HepG2 (cell line): ENCODE measurements around the gene CAMTA2. TPM values are rescaled to one million over a fixed set of nuclear protein-coding genes. Genes with fewer than 3 reads are reported as not detected.

ENCODE experiments used
- ATAC-seq: fragments of 200-7000 bp; cut with Tn5 transposase; 3 replicates; pipeline ENCODE4 v1.9.1; 2020; ENCODE audit warnings: mild to moderate bottlenecking, moderate library complexity
- BruUV-seq: library from RNA; stranded (reverse); fragments of 400-500 nt; replicated peaks from 2 replicates; lab custom pipeline; 2021; lab: Mats Ljungman, UMichigan
- CTCF ChIA-PET: fragments of 300-600 bp; formaldehyde crosslinking; extraction: SDS; loops from one replicate; lab custom pipeline; 2021; ENCODE audit warnings: low total read pairs, inconsistent platforms, low intra/inter-chr PET ratio; lab: Yijun Ruan, JAX
- POLR2A ChIA-PET: fragments of 350-600 bp; sonication (Branson Sonifier 250); formaldehyde crosslinking; loops from one replicate; lab custom pipeline; 2020; ENCODE audit warnings: antibody characterized with exemption, inconsistent platforms; lab: Yijun Ruan, JAX
- DNase-seq: peaks from one replicate; pipeline ENCODE4 v3.0.0-alpha.2; 2015; ENCODE audit warnings: low spot score
- FAIRE-seq: peaks from 3 replicates; lab custom pipeline; 2011; peaks lifted over from hg19 to GRCh38; lab: Jason Lieb, UNC
- H2AFZ ChIP-seq: one replicate; pipeline ENCODE4 v1.6.1; 2011; ENCODE audit warnings: low read length, inconsistent platforms
- H3K27ac ChIP-seq: fragments of 300-600 bp; 3 replicates; pipeline ENCODE4 v1.8.0; 2011; ENCODE audit warnings: mixed run types, mild to moderate bottlenecking, mixed read lengths, low read length, inconsistent platforms; ENCODE audit not compliant: insufficient read depth; ENCODE audit errors: extremely low read length
- H3K27me3 ChIP-seq, 2 experiments: fragments of 200-600 bp in 1 of 2; 2 replicates in 1 of 2; 3 replicates in 1 of 2; pipeline versions ENCODE4 v1.6.0 to v1.8.0; 2011; ENCODE audit warnings: low read length in 2 of 2, mild to moderate bottlenecking in 2 of 2, moderate library complexity in 2 of 2, inconsistent platforms in 1 of 2; ENCODE audit not compliant: insufficient read depth in 2 of 2, control insufficient read depth in 1 of 2
- H3K36me3 ChIP-seq, 2 experiments: fragments of 200-600 bp in 1 of 2; replicated peaks in 1 of 2; 2 replicates in 1 of 2; 3 replicates in 1 of 2; pipeline versions ENCODE4 v1.5.1 to v1.8.0; 2011; ENCODE audit warnings: low read length in 2 of 2, inconsistent platforms in 1 of 2; ENCODE audit not compliant: insufficient read depth in 2 of 2, control insufficient read depth in 1 of 2
- H3K4me1 ChIP-seq: 2 replicates; pipeline ENCODE4 v1.5.1; 2012; ENCODE audit warnings: low read length, inconsistent platforms; ENCODE audit not compliant: insufficient read depth
- H3K4me2 ChIP-seq: 2 replicates; pipeline ENCODE4 v1.6.0; 2011; ENCODE audit warnings: low read depth, low read length, inconsistent platforms
- H3K4me3 ChIP-seq, 3 experiments: fragments of 200-600 bp in 1 of 3; sonication (generic), shearing (Covaris generic) in 1 of 3; replicated peaks in 1 of 3; 2 replicates each; pipeline ENCODE4 v1.5.1; 2011 to 2016; ENCODE audit warnings: low read length in 3 of 3, inconsistent platforms in 2 of 3, low read depth in 2 of 3, mild to moderate bottlenecking in 2 of 3, control low read depth in 1 of 3, mixed read lengths in 1 of 3; ENCODE audit not compliant: insufficient read depth in 1 of 3
- H3K79me2 ChIP-seq: one replicate; pipeline ENCODE4 v1.6.1; 2011; ENCODE audit warnings: low read length, inconsistent platforms; ENCODE audit not compliant: insufficient read depth
- H3K9ac ChIP-seq: 2 replicates; pipeline ENCODE4 v1.6.0; 2011; ENCODE audit warnings: mild to moderate bottlenecking, low read depth, low read length, inconsistent platforms; ENCODE audit not compliant: insufficient read depth
- H3K9me3 ChIP-seq: 2 replicates; pipeline ENCODE4 v1.5.1; 2012; ENCODE audit warnings: mild to moderate bottlenecking, low read length
- H4K20me1 ChIP-seq: 2 replicates; pipeline ENCODE4 v1.6.0; 2011; ENCODE audit warnings: inconsistent platforms, mild to moderate bottlenecking, low read length, moderate library complexity; ENCODE audit not compliant: insufficient read depth
- CENPBD1 ChIP-seq: sonication (generic); formaldehyde crosslinking; IDR thresholded peaks from 2 replicates; pipeline ENCODE4 v1.8.0; 2022; ENCODE audit warnings: missing genetic modification reagents, low read depth, mild to moderate bottlenecking, borderline replicate concordance
- HNF1B ChIP-seq: sonication (generic); formaldehyde crosslinking; IDR thresholded peaks from 2 replicates; pipeline ENCODE4 v1.5.1; 2020; ENCODE audit warnings: mild to moderate bottlenecking, moderate library complexity, missing genetic modification reagents
- KLF16 ChIP-seq, 2 experiments: sonication (generic) in 1 of 2; formaldehyde crosslinking in 1 of 2; IDR thresholded peaks; 2 replicates each; pipeline versions ENCODE4 v1.6.1 to v1.8.0; 2016 to 2023; ENCODE audit warnings: missing genetic modification reagents in 2 of 2, missing compliant biosample characterization in 1 of 2
- NR3C1 ChIP-seq: sonication (generic); formaldehyde crosslinking; IDR thresholded peaks from 2 replicates; pipeline ENCODE4 v1.4.0; 2020; ENCODE audit warnings: missing genetic modification reagents
- PBX3 ChIP-seq: sonication (generic); formaldehyde crosslinking; IDR thresholded peaks from 2 replicates; pipeline ENCODE4 v1.8.1; 2023; ENCODE audit warnings: missing genetic modification reagents, inconsistent platforms, borderline replicate concordance
- PRMT3 ChIP-seq: sonication (generic); formaldehyde crosslinking; IDR thresholded peaks from 2 replicates; pipeline ENCODE4 v1.8.1; 2022; ENCODE audit warnings: low read depth, mild to moderate bottlenecking, moderate library complexity, missing genetic modification reagents, borderline replicate concordance
- RAD21 ChIP-seq: fragments of 450-650 bp; formaldehyde crosslinking; IDR thresholded peaks from 2 replicates; pipeline ENCODE4 v1.5.0; 2020; ENCODE audit warnings: mild to moderate bottlenecking
- SIX1 ChIP-seq: sonication (generic); formaldehyde crosslinking; IDR thresholded peaks from 2 replicates; pipeline ENCODE4 v1.4.0; 2020; ENCODE audit warnings: missing genetic modification reagents, borderline replicate concordance
- SMC3 ChIP-seq: IDR thresholded peaks from 2 replicates; pipeline ENCODE4 v1.6.1; 2011; ENCODE audit warnings: low read length, improper control_type of control experiment
- ZHX1 ChIP-seq: sonication (generic); formaldehyde crosslinking; IDR thresholded peaks from 2 replicates; pipeline ENCODE4 v1.8.1; 2022; ENCODE audit warnings: low read depth, mild to moderate bottlenecking, missing genetic modification reagents
- ZNF180 ChIP-seq: sonication (generic); formaldehyde crosslinking; IDR thresholded peaks from 2 replicates; pipeline ENCODE4 v1.4.0; 2020; ENCODE audit warnings: low read depth, missing genetic modification reagents, borderline replicate concordance
- ZNF232 ChIP-seq: sonication (generic); formaldehyde crosslinking; IDR thresholded peaks from 2 replicates; pipeline ENCODE4 v1.4.0; 2020; ENCODE audit warnings: missing genetic modification reagents, borderline replicate concordance
- ZNF296 ChIP-seq: sonication (generic); formaldehyde crosslinking; conservative IDR thresholded peaks from 2 replicates; pipeline ENCODE4 v1.5.0; 2020; ENCODE audit warnings: mild to moderate bottlenecking, missing genetic modification reagents
- ZNF337 ChIP-seq: sonication (generic); formaldehyde crosslinking; IDR thresholded peaks from 2 replicates; pipeline ENCODE4 v1.5.1; 2020; ENCODE audit warnings: missing genetic modification reagents, low read depth, mild to moderate bottlenecking, borderline replicate concordance
- ZNF549 ChIP-seq: sonication (generic); formaldehyde crosslinking; IDR thresholded peaks from 2 replicates; pipeline ENCODE4 v1.5.0; 2020; ENCODE audit warnings: missing genetic modification reagents
- ZNF644 ChIP-seq: IDR thresholded peaks from 2 replicates; pipeline ENCODE4 v1.6.1; 2016; ENCODE audit warnings: low read depth
- ZZZ3 ChIP-seq: sonication (generic); formaldehyde crosslinking; IDR thresholded peaks from 2 replicates; pipeline ENCODE4 v1.4.0; 2020; ENCODE audit warnings: missing genetic modification reagents, mild to moderate bottlenecking, borderline replicate concordance
- in situ Hi-C: cut with HindIII; loops from 2 replicates; pipeline ENCODE4 v1.10.0; 2017; ENCODE audit warnings: low pct_unique_long_range_greater_than_20kb; ENCODE audit not compliant: extremely low pct_ligation_motif_present
- intact Hi-C: fragments of 100-400 bp; cut with micrococcal nuclease; formaldehyde crosslinking; loops from one replicate; pipeline ENCODE4 v1.10.0; 2022; ENCODE audit not compliant: unreplicated experiment
- polyA plus RNA-seq, 8 experiments: library from polyadenylated mRNA; depleted of rRNA in 3 of 8; stranded (reverse) in 7 of 8; unstranded in 1 of 8; fragments of >200 nt; fragmentation: Illumina TruSeq in 4 of 8; extraction: Trizol in 4 of 8; gene quantifications; 2 replicates each; pipeline versions ENCODE4 v1.2.1 to v1.2.3, GENCODE V29; 2011 to 2016; ENCODE audit warnings: low read depth in 4 of 8, missing spikeins in 1 of 8, mixed read lengths in 1 of 8; ENCODE audit not compliant: insufficient read depth in 1 of 8
- total RNA-seq, 5 experiments: library from RNA; depleted of rRNA; stranded (reverse); fragments of >200 nt; fragmentation: Illumina TruSeq; extraction: Trizol; gene quantifications; 2 replicates each; pipeline ENCODE4 v1.2.3, GENCODE V29; 2016; ENCODE audit warnings: low read depth in 1 of 5

CAMTA2 gene
- total and polyA plus RNA-seq, 2 of the 13 experiments (the other 11 are each of a cell fraction or from before 2014, with no cell fraction given) = 4.1 to 7.1 TPM

GRCh38 chr17:4980644-4981216, 6.7 kb downstream of the CAMTA2 start (continued):
- 0 out of 2 replicates have a peak, but pooled peaks have one; percentile 49 for TF ChIP-seq HNF1B (CRISPR knock-in tag)
- peak; percentile 76 for TF ChIP-seq SMC3
- TF ChIP-seq ZNF296 (CRISPR knock-in tag) = no peak
- TF ChIP-seq ZNF337 = no peak
- TF ChIP-seq ZNF549 (CRISPR knock-in tag) = no peak

GRCh38 chr17:4978726-4979125, 8.7 kb downstream of the CAMTA2 start:
- intact Hi-C loops = no loop called here
- CTCF ChIA-PET = no interaction called here
- POLR2A ChIA-PET = interaction anchor here (0.7 to 3.5 kb wide), 4 partner anchors 9 to 87 kb away, joined by 3 to 19 read pairs (median 7); partner anchors contain the start of genes CAMTA2, INCA1, KIF1C and SPAG7
- TF ChIP-seq RAD21 (CRISPR knock-in tag) (no peak), SIX1 (CRISPR knock-in tag) (no peak), ZNF180 (CRISPR knock-in tag) (no peak), PBX3 (CRISPR knock-in tag) (no peak), ZNF232 (CRISPR knock-in tag) (no peak), NR3C1 (no peak), CENPBD1 (CRISPR knock-in tag) (no peak), KLF16 (CRISPR knock-in tag; IDR thresholded peaks at IDR 0.05) (no peak), ZHX1 (CRISPR knock-in tag) (no peak), ZZZ3 (no peak), PRMT3 (CRISPR knock-in tag) (no peak), ZNF644 (CRISPR knock-in tag) (no peak)

More at GRCh38 chr17:4978726-4979125, 8.7 kb downstream of the CAMTA2 start:
- no peak for ATAC-seq
- FAIRE-seq = no peak
- Histone ChIP-seq H3K4me2 (no peak overlapping the region), H3K4me3 (no peak overlapping the region), H4K20me1 (0 out of 2 replicates have a peak, but pooled peaks cover 4% of the 10 kb centered on the region), H3K9me3 (no peaks in the 10 kb centered on the region), H3K36me3 (peaks cover 4 to 25% of the 10 kb centered on the region in 2 experiments), H3K4me1 (peaks cover 14% of the 10 kb centered on the region), H3K9ac (no peak overlapping the region), H3K27me3 (no peaks in the 10 kb centered on the region), H2AFZ (no peak overlapping the region), H3K27ac (no peak overlapping the region), H3K79me2 (no peaks in the 10 kb centered on the region)
- BruUV-seq = no TSS peak
- in situ Hi-C loops = loop anchor here (5.0 kb wide), 1 partner anchor 89 kb away; no protein-coding TSS in a partner anchor
- DNase-seq = no peak
